Brain microvascular endothelial cell (primary cell): ENCODE data around the gene YKT6.

Source experiments
- DNase-seq: peaks from one replicate; pipeline ENCODE4 v3.0.0-alpha.2; 2020
- H3K27ac ChIP-seq: fragments of 250-450 bp; sonication (Bioruptor Pico); 2 replicates; pipeline ENCODE4 v1.5.1; 2020; ENCODE audit warnings: mild to moderate bottlenecking, moderate library complexity
- H3K27me3 ChIP-seq: fragments of 250-450 bp; sonication (Bioruptor Pico); replicated peaks from 2 replicates; pipeline ENCODE4 v1.5.1; 2020; ENCODE audit warnings: mild to moderate bottlenecking
- H3K36me3 ChIP-seq: fragments of 250-450 bp; sonication (Bioruptor Pico); replicated peaks from 2 replicates; pipeline ENCODE4 v1.5.1; 2020; ENCODE audit warnings: mild to moderate bottlenecking
- H3K4me3 ChIP-seq: 2 replicates; pipeline ENCODE4 v1.5.1; 2011; ENCODE audit warnings: low read depth, mild to moderate bottlenecking, control low read depth, low read length, moderate library complexity
- in situ Hi-C: cut with HindIII; loops from 2 replicates; pipeline ENCODE4 v1.10.0; 2017; ENCODE audit warnings: low sequenced_read_pairs, low pct_ligation_motif_present
- TF ChIP-seq, protein P1 (sequence below): IDR thresholded peaks from 2 replicates; pipeline ENCODE4 v1.5.1; 2011; ENCODE audit warnings: low read depth, mild to moderate bottlenecking, moderate library complexity, low read length, control low read depth, inconsistent platforms; ENCODE audit errors: missing control alignments

YKT6 gene

DNA sequence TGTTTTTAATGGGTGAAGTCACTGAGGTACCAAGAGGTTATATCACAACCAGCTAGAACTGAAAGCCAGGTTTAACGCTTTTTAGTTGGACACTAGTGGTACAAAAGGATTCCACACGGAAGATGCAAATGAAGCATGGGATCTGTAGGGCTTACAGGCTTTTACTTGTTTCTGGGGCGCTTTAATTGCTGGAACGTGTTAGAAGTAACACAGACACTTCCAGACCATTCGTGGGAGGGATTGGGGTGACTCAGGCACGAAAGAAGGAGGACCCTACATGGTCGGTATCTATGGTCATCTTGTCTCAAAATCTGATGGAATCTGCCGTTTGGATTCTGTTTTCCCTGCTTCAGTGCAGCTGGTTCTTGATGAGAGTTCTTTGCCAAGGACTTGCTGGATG, 1.0 kb downstream of the YKT6 start:
- DNase-seq, result peak; percentile 9
- Histone ChIP-seq H3K36me3 (peaks cover 30% of the 10 kb centered on the region), H3K4me3 (peak overlapping the region; percentile 99), H3K27me3 (no peaks in the 10 kb centered on the region), H3K27ac (no peak overlapping the region)
- in situ Hi-C loops, result no loop called here
- TF ChIP-seq, protein P1, sequence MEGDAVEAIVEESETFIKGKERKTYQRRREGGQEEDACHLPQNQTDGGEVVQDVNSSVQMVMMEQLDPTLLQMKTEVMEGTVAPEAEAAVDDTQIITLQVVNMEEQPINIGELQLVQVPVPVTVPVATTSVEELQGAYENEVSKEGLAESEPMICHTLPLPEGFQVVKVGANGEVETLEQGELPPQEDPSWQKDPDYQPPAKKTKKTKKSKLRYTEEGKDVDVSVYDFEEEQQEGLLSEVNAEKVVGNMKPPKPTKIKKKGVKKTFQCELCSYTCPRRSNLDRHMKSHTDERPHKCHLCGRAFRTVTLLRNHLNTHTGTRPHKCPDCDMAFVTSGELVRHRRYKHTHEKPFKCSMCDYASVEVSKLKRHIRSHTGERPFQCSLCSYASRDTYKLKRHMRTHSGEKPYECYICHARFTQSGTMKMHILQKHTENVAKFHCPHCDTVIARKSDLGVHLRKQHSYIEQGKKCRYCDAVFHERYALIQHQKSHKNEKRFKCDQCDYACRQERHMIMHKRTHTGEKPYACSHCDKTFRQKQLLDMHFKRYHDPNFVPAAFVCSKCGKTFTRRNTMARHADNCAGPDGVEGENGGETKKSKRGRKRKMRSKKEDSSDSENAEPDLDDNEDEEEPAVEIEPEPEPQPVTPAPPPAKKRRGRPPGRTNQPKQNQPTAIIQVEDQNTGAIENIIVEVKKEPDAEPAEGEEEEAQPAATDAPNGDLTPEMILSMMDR, result no peak

DNA sequence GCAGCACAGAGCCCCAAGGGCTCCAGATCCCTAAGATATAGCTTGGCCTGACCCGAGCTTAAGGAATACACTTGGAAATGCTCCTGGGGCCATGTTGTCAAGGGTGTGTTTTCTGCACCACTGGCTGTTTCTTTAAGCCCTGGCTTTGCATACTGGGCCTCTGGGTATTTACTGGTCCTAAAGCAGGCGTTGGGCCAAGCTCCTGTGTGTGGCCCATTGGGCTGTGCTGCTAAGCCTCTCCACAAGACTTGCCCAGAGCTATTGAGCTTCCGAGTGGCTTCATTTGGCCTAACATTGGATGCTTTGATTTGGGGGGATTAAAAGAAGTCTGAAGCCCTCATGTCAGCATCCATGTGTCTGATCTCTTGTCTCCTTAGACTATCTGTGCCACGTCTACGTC, 5.2 kb downstream of the YKT6 start:
- Histone ChIP-seq H3K27me3 (no peaks in the 10 kb centered on the region), H3K4me3 (no peak overlapping the region), H3K36me3 (peaks cover 65% of the 10 kb centered on the region), H3K27ac (no peak overlapping the region)
- in situ Hi-C loops, result no loop called here
- no peak for DNase-seq
- TF ChIP-seq, protein P1, result no peak

DNA sequence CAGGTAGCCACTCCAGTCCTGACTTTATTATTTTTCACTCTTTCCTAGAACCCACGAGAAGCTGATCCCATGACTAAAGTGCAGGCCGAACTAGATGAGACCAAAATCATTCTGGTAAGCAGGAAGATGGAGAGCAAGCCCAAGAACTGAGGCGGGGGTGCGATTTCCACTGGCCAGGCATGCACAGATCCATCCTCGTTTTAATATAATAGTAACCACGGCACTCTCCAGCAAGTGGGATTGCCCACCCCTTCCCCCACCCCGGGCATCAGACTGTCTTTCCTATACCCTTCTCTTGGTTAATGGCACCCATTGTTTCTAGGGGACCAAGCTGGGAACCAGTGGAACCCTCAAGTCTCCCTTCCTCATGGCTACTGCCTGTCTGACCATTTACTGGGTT, 7.3 kb downstream of the YKT6 start:
- in situ Hi-C loops, result no loop called here
- Histone ChIP-seq H3K4me3 (no peak overlapping the region), H3K27me3 (no peaks in the 10 kb centered on the region), H3K27ac (no peak overlapping the region), H3K36me3 (peaks cover 80% of the 10 kb centered on the region)
- DNase-seq, result no peak
- TF ChIP-seq, protein P1, result no peak

DNA sequence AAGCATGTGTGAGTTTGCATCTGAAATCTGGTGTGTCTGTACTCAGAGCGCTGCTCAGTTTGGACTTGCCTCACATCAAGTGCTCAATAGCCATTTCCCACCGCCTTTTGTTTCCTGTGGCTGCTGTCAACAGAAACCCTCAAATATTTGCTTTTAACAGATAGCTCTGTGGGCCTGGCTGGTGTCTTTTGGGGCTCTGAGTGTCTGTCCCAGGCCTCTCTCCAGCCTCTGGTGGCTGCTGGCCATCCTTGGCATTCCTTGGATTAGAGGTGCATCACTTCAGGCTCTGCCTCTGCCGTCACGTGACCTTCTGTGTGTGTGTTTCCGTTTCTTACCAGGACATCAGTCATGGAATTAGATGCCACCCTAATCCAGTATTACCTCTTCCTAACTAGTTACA, 9.3 kb downstream of the YKT6 start:
- H3K36me3 ChIP-seq, result peaks cover 80% of the 10 kb centered on the region
- TF ChIP-seq, protein P1, result no peak

DNA sequence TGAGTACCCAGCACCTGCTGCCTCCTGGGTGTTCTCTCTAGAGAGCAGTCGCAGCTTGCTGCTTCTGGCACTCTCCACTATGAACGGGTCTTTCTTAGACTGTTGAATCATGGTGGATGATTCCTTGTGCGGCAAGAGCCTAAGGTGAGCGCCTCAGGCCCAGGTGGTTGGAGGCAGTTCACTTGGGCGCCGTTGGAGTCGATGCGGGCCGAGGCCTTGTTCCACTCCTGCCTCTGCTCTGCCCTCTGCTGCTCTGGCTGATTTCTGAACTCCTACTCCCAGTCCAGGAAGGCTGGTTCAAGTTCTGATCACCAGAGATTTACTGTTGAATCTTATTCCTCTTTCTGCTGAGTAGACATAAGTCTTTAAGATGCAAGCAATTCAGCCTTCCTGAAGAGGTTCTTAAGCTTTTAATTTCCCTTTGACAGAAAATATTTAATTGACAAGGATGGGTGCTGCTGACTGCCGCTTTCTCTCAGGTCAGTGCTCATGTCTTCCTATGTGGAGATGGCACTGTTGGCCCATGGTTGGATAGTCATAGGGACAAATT, 10.4 kb downstream of the YKT6 start:
- Histone ChIP-seq H3K27ac (no peak overlapping the region), H3K4me3 (no peak overlapping the region), H3K27me3 (no peaks in the 10 kb centered on the region), H3K36me3 (peaks cover 72% of the 10 kb centered on the region)
- no peak for DNase-seq
- in situ Hi-C loops, result no loop called here
- TF ChIP-seq, protein P1, result no peak

More for the DNA sequence above, 9.3 kb downstream of the YKT6 start:
- in situ Hi-C loops, result no loop called here
- DNase-seq, result no peak
- Histone ChIP-seq H3K27ac (no peak overlapping the region), H3K27me3 (no peaks in the 10 kb centered on the region), H3K4me3 (no peak overlapping the region)

DNA sequence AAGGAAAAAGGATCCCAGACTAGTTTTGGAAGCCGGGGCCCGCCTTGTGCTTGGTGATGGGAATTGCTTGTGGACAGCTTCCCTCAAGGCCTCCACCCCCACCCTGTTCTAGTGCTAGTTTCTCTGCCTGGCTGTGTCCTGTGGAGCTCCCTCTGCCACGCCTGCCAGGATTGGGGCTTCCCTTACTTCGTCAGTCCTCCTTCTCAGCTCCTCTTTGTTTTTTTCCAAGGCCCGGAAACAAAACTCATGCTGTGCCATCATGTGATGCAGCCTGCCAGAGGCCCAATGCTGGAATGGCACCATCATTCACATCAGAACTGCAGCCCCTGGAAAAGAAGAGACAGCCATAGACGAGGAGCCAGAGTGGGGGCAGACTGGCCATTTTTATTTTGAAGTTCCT, 11.2 kb downstream of the YKT6 start:
- Histone ChIP-seq H3K27ac (no peak overlapping the region), H3K36me3 (peaks cover 66% of the 10 kb centered on the region), H3K4me3 (no peak overlapping the region), H3K27me3 (no peaks in the 10 kb centered on the region)
- TF ChIP-seq, protein P1, result no peak
- in situ Hi-C loops, result no loop called here
- DNase-seq, result no peak
